Esophagus squamous epithelium (tissue), 4 donors: ENCODE measurements around the gene VWA5B2.

Experiments used
- POLR2A ChIP-seq, 4 donors: fragments of 450-650 bp; IDR thresholded peaks; one replicate each; pipeline ENCODE4 v1.6.1; 2017; ENCODE audit warnings: antibody characterized with exemption in 4 of 4, mild to moderate bottlenecking in 4 of 4, moderate library complexity in 3 of 4
- TF ChIP-seq, protein P1 (sequence below), 6 experiments: fragments of 450-650 bp in 4 of 6; fragments of 200-600 bp in 2 of 6; sonication (generic) in 2 of 6; IDR thresholded peaks; one replicate each; pipeline ENCODE4 v1.5.1; 2016 to 2019; ENCODE audit warnings: antibody characterized with exemption in 6 of 6, mild to moderate bottlenecking in 4 of 6, moderate library complexity in 4 of 6

DNA sequence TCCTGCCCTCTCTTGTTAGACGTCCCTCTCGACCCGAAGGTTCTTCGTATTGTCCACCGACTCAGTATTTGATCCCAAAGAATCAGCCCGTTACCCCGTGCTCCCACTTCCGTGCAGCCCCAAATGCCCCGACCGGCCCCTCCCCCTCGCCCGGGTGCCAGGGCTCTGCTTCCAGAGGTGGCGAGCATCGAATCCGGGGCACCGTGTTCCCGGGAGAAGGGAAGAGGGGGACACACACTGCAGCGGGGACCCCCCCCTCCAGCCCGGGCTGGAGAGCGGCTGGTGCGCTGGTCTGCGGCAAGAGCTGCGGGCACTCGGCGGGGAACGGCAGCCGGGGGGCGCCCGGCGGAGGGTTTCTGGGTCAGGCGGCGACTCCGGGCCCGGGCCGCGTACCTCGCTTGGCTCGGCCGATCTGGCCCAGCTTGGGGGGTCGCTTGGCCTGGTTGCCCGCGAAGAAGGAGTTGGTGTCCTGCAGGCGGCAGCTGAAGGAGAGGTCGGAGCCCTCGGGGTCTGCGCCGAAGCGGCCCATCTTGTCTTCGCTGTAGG, 31.4 kb downstream of the VWA5B2 start:
- TF ChIP-seq, protein P1, sequence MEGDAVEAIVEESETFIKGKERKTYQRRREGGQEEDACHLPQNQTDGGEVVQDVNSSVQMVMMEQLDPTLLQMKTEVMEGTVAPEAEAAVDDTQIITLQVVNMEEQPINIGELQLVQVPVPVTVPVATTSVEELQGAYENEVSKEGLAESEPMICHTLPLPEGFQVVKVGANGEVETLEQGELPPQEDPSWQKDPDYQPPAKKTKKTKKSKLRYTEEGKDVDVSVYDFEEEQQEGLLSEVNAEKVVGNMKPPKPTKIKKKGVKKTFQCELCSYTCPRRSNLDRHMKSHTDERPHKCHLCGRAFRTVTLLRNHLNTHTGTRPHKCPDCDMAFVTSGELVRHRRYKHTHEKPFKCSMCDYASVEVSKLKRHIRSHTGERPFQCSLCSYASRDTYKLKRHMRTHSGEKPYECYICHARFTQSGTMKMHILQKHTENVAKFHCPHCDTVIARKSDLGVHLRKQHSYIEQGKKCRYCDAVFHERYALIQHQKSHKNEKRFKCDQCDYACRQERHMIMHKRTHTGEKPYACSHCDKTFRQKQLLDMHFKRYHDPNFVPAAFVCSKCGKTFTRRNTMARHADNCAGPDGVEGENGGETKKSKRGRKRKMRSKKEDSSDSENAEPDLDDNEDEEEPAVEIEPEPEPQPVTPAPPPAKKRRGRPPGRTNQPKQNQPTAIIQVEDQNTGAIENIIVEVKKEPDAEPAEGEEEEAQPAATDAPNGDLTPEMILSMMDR (IDR thresholded peaks at IDR 0.05) = no peak
- no peak for TF ChIP-seq POLR2A (IDR thresholded peaks at IDR 0.05)
